NCI-H2196 (cell line): ENCODE data around the gene PCDHB8.
A peak's percentile ranks its signal among the peaks of the same experiment; 100 is the strongest.
"Not testable (repeated sequence)": the region's sequence is repeated elsewhere in the genome, so short reads cannot be mapped to it uniquely, and the experiment has no call there.

Source experiments
- DNase-seq: peaks from one replicate; lab custom pipeline; 2025; ENCODE audit not compliant: unreplicated experiment; lab: John Stamatoyannopoulos, UW

The PCDHB8 gene

GRCh38 chr5:141184117-141184855 is 6.7 kb downstream of the PCDHB8 start:
- not testable (repeated sequence) for DNase-seq

- no peak for DNase-seq
These were observed 9.4 kb downstream of the PCDHB8 start, which contains the start of gene PCDHB9 for GRCh38 chr5:141186897-141187512. Gene PCDHB9 (plus strand): TSS chr5:141187161. CDS start chr5:141187319, 158 bp downstream.

GRCh38 chr5:141188682-141189081 is 11.1 kb downstream of the PCDHB8 start:
- DNase-seq, result not testable (repeated sequence)

- DNase-seq, result not testable (repeated sequence)
These were observed 11.5 kb downstream of the PCDHB8 start for GRCh38 chr5:141189131-141189530.

- no peak for DNase-seq
These were observed 14.6 kb downstream of the PCDHB8 start, which contains the start of gene PCDHB10 for GRCh38 chr5:141192110-141192725. Gene PCDHB10 (plus strand): TSS chr5:141192353. CDS start chr5:141192553, 200 bp downstream.

- not testable (repeated sequence) for DNase-seq
These were observed 16.7 kb downstream of the PCDHB8 start for GRCh38 chr5:141194332-141194731.

GRCh38 chr5:141196363-141196762 is 18.8 kb downstream of the PCDHB8 start:
- DNase-seq, result no peak

GRCh38 chr5:141199359-141200235 is 22.0 kb downstream of the PCDHB8 start, which contains the start of gene PCDHB11:
Gene PCDHB11 (plus strand): TSS chr5:141199627. CDS start chr5:141199775, 148 bp downstream.
- peak; percentile 7 for DNase-seq

- not testable (repeated sequence) for DNase-seq
These were observed 23.5 kb downstream of the PCDHB8 start for GRCh38 chr5:141201126-141201525.

- not testable (repeated sequence) for DNase-seq
These were observed 24.1 kb downstream of the PCDHB8 start for GRCh38 chr5:141201646-141202045.

- no peak for DNase-seq
These were observed 30.9 kb downstream of the PCDHB8 start, which contains the start of gene PCDHB12 for GRCh38 chr5:141208478-141208877. Gene PCDHB12 (plus strand): TSS chr5:141208719. CDS start chr5:141208908, 189 bp downstream.

- DNase-seq, result not testable (repeated sequence)
These were observed 32.7 kb downstream of the PCDHB8 start for GRCh38 chr5:141210281-141210680.

- DNase-seq, result not testable (repeated sequence)
These were observed 33.3 kb downstream of the PCDHB8 start for GRCh38 chr5:141210849-141211248.

- DNase-seq, result not testable (repeated sequence)
These were observed 36.2 kb downstream of the PCDHB8 start, which contains the start of gene PCDHB13 for GRCh38 chr5:141213656-141214339. Gene PCDHB13 (plus strand): TSS chr5:141213919. CDS start chr5:141214124, 205 bp downstream.

- DNase-seq, result not testable (repeated sequence)
These were observed 37.0 kb downstream of the PCDHB8 start for GRCh38 chr5:141214583-141214982.

GRCh38 chr5:141215504-141215903 is 37.9 kb downstream of the PCDHB8 start:
- not testable (repeated sequence) for DNase-seq

- DNase-seq, result not testable (repeated sequence)
These were observed 38.4 kb downstream of the PCDHB8 start for GRCh38 chr5:141216035-141216434.

- DNase-seq, result peak; percentile 42
These were observed 45.7 kb downstream of the PCDHB8 start, which contains the start of gene PCDHB14 for GRCh38 chr5:141223112-141223783. Gene PCDHB14 (plus strand): TSS chr5:141223343. CDS start chr5:141223506, 163 bp downstream.

- not testable (repeated sequence) for DNase-seq
These were observed 47.3 kb downstream of the PCDHB8 start for GRCh38 chr5:141224844-141225243.
